Measurements from ENCODE around the gene SYF2.

DNA sequence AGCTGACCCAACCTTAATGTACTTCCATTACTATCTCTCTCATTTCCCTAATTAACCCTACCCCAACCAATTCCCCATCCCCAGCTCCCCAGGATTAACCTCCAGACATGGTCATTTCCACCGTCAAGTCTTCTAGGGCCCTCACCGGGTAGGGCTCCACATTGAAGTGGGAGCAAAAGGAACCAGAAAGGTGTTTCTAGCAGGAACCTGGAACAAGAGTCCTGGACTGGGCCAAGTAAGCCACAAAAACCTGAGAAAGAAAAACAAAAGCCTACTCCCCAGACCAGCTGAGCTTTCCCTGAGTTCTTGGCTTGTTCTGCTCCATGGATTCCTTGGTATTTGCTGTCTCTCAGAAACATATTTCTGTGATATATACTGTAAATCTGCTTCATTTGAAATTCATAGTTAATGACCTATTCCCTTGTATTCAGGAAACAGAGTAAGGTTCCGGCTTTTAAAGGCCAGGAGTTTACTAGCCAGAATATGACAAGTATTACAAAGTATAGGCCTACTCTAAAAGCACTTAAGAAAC, 58.4 kb downstream of the SYF2 start:
- no peak for TF ChIP-seq POLR2A (IDR thresholded peaks at IDR 0.05; ENCODE audit: low read depth, low read length)
- TF ChIP-seq POLR2AphosphoS5 (IDR thresholded peaks at IDR 0.05; ENCODE audit: low read depth, low read length): no peak

All from GM12892 (cell line).